Measurements from ENCODE around the gene KCND3.

Gene KCND3

GRCh38 chr1:111907321-111907720, 82.1 kb downstream of the KCND3 start:
- DNase-seq: no peak

DNA sequence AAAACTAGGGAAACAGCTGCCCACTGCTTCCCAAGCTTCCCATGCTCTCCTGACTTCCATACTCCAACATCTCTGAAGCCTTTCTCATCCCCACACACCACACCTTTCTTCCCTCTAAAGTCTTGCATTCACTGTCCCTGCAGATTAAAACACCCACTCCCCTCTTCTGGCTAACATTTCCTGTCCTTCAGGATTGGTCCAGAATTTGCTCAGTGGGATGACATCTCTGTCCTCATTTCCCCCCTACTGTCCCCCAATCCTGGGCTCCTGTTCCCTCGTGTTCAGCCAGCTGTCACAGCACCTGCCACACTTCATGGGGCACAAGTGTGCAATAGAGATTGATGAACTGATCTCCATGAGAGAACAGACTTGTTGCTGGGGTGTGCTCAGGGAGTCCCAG, 82.7 kb downstream of the KCND3 start:
- DNase-seq: no peak

DNA sequence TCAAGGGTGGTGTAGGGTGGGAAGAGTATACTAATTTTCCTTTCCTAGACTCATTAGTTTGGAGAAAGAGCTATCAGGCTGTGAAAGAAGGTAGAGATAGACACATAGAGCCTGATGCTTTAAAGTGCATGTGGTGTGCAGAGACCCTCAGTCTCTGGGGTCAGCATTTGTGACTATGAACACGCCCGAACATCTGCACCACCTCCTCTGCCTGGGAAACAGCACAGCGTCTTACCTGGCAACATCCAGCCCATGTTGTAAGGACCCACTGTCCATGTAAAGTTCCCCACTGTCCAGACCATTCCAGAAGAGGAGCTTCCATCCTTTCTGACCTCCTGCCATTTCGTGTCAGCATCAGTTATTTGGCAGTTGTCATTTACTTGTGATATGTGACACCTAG, 83.4 kb downstream of the KCND3 start:
- DNase-seq: no peak

- peak; percentile 8 for DNase-seq
Measured at GRCh38 chr1:111904478-111905218, 84.8 kb downstream of the KCND3 start.

GRCh38 chr1:111903871-111904449, 85.5 kb downstream of the KCND3 start:
- no peak for DNase-seq

DNA sequence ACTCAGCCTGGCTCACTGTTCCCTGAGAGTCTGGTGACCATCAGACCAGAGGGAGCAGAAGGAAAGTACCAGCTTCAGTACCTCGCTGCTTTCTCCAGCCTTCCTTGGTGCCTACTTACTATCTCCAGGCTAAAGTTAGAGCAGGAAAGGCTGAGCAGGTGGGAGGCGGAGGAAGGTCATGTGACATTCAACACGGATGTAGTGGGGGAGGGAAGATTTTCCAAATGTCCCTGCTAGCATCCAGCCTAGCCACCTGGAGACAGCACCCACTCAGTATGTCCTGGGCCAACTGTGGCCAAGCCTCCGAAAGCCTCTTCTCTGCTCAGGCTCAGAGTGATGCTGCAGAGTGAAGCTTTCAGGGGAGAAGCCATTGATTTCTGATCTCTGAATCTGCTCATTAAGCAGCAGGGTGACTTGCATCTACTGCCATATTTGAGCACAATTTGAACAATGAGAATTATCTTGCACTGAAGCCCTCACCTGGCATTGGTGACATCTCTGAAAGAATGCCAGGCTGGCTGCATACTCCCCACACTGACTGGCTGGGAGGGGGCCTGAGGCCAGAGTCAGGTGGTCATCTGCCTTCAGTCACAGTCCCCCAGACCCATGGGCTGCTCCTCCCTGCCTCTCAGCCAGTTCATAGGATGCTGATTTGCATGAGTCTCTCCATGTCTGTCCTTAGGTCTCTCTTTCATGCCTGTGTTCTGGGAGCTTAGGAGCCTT, 86.2 kb downstream of the KCND3 start:
- DNase-seq: no peak

DNA sequence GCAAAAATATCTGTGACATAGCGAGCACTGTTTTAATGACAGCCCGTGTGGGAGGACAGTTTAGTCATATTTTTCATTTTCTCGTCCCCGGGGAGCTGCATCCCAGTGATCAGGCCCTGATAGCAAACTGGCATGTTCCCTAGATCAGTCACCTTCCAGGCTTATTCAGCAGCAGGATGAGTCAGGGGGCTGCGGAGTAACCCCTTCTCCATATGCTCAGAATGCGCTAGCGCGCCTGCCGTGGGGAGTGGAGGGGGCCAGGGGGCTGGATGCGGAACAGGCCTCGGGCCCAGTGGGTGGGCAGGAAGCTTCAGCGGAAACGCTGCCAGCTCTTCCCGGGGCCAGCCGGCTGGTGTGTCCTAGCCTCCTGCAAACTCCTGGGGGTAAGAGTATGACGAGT, 94.0 kb downstream of the KCND3 start:
- no peak for DNase-seq

GRCh38 chr1:111895017-111895416, 94.5 kb downstream of the KCND3 start:
- no peak for DNase-seq

DNA sequence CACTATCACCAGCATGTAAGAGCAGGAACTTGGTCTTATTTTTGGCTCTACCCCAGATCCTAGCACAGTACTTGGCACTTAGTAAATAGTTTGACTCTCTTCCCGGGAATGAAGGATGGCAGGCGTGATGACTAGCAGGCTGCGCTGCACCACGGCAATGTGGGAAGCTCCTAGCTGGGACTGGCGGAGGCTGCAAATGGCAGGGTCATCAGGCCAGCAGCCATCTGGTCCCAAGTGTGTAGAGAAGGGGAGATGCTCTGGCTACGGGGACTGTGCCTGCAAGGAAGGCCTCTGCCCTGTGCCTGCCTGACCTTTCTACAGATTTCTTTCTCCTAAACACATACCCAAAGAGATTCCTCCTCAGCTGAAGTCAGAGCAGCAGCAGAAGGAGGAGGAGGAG, 95.0 kb downstream of the KCND3 start:
- no peak for DNase-seq

GRCh38 chr1:111891566-111891965, 97.9 kb downstream of the KCND3 start:
- no peak for DNase-seq

GRCh38 chr1:111888740-111889376, 100.6 kb downstream of the KCND3 start:
- DNase-seq: no peak

DNA sequence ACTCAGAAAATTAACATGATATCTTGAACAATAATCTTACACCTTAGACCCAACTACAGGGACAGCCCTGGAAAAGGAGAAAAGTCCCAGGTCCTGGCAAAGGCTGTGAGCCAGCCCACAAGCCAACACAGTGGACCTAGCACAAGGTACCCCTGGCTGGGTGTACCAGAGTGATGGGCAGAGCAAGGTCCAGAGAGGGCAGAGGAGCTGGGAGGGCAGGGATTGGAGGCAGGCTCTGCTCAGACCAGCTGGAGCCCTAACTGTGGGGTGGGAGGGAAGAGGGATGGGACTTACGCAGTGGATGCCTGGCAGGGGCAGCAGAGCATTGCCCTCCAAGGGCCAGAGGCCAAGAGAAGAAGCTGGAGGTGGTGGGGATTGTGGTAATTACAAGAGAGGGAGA, 101.6 kb downstream of the KCND3 start:
- no peak for DNase-seq

- no peak for DNase-seq
Measured at GRCh38 chr1:111887385-111887784, 102.1 kb downstream of the KCND3 start.

GRCh38 chr1:111886741-111887140, 102.7 kb downstream of the KCND3 start:
- DNase-seq: no peak

GRCh38 chr1:111884772-111885443, 104.6 kb downstream of the KCND3 start:
- DNase-seq: no peak

GRCh38 chr1:111882986-111883560, 106.4 kb downstream of the KCND3 start:
- DNase-seq: no peak

GRCh38 chr1:111882559-111882958, 106.9 kb downstream of the KCND3 start:
- no peak for DNase-seq

DNA sequence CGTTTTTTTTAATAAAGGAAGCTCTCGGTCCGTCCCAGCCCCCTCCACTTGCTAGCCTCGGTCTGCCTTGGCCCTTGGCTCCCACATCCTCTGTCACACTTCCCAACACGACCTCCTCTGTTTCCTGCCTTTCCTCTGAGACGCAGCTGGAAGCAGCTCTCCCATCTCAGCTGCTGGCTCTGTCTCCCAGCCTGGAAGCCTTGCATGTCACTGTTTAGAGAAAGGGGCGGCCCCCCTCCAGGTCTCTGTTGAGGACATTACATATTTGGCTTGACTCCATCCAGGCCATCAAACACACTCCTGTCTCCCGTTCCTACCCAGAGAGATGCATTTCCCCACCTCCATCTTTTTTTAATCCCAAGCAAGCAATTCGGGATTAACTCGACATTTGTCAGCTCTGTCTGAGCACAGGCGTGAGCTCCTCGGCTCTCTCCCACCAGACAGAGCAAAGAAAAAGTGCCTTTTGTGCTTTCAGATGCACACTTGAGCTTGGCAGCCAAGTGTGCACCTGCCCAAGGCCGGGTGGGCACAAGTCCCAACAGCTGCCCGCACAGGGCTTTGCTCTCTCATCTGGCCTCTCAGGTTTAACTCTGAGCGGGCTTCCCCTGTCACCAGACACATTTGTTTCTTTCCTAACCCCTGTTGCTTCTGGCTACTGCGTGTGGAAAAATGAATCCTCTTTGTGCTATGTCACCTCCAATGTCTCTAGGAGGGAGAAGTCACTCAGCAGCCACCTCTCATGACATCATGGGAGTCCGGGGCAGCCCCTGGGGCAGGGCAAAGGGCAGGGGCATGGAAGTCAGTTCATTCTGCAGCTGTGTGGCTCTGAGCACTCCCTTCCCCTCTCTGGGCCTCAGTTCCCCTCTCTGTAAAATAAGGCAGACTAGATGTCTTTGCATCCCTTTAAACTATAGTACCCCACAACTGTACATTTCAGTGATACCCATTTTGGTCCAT, 108.3 kb downstream of the KCND3 start:
- DNase-seq: no peak

- no peak for DNase-seq
Measured at GRCh38 chr1:111879081-111879480, 110.4 kb downstream of the KCND3 start.

GRCh38 chr1:111878649-111879048, 110.8 kb downstream of the KCND3 start:
- DNase-seq: no peak

- DNase-seq: no peak
Measured at GRCh38 chr1:111878091-111878490, 111.4 kb downstream of the KCND3 start.

DNA sequence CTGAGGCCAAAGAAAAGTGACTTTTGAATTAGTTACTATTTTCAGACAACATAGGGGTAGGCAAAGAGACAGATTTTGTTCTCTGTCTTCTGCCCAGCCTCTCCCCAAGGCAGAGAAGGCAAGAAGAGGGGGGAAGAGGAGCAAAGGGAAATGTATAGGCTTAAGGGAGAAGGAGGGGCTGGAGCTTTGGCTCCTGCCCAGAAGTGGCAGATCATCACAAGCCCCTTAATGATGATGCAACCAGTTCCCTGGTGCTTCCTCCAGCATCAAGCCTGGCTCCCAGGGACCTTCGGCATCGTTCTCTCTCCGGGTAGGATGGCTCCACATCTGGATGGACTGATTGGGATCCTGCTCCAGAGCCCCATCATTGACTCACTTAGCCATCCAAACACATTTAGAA, 112.8 kb downstream of the KCND3 start:
- no peak for DNase-seq
